ENCODE measurements around the gene CCR8. TPM values are rescaled to one million over a fixed set of nuclear protein-coding genes. Genes with fewer than 3 reads are reported as not detected.

CCR8 gene
- polyA plus RNA-seq, 1 donor from 2014 or later: not detected

DNA sequence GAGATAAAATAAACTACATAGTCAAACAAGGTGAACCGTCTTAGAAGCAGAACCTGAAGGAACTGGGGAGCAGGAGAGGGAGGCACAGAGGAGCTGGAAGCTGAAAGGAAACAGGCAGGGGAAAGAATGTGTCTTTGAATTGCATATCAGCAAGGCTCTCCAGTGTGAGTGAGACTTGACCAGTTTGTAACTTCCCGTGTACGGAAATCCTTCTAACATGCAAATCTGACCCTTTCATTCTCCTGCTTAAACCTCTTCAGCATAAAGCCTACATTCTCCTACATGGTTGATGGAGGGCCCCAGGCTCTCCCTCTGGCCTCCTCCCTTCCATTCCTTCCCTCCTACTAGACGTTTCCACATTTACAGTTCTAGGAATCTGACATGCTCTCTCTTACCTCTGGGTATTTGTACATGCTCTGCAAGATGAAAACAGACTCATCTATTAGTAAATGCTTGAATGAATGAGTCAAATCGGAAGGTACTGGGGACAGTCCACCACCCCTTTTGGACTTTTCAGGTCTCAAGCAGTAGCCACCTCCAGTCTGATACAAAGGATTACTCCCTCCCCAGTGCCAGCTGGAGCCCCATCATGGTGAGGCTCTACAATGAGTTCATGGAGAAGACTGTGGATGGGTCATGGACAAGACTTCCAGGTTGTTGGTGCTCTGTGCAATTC, 47.6 kb downstream of the CCR8 start:
- Histone ChIP-seq H3K9ac (ENCODE audit: low read length) (no peak overlapping the region), H3K9me2 (ENCODE audit: insufficient read depth, low read length) (no peaks in the 10 kb centered on the region), H3K4me3 (ENCODE audit: low read length) (no peak overlapping the region), H3K79me2 (replicated peaks; ENCODE audit: insufficient read depth, low read length) (no peaks in the 10 kb centered on the region), H3K27me3 (ENCODE audit: insufficient read depth, low read depth, low read length) (no peaks in the 10 kb centered on the region), H2AFZ (ENCODE audit: low read depth, low read length) (no peak overlapping the region), H3K4me2 (ENCODE audit: low read length) (no peak overlapping the region), H3F3A (ENCODE audit: insufficient read depth, low read length, poor library complexity, severe bottlenecking) (no peaks in the 10 kb centered on the region), H3K36me3 (ENCODE audit: insufficient read depth, low read length) (no peaks in the 10 kb centered on the region), H3K27ac (ENCODE audit: low read length) (no peak overlapping the region), H4K20me1 (ENCODE audit: insufficient read depth) (no peaks in the 10 kb centered on the region), H3K9me3 (ENCODE audit: low read length) (no peaks in the 10 kb centered on the region)
- TF ChIP-seq EP300 (conservative IDR thresholded peaks at IDR 0.05; ENCODE audit: poor library complexity, severe bottlenecking) (no peak), SMC3 (conservative IDR thresholded peaks at IDR 0.05; ENCODE audit: poor library complexity) (no peak), POLR2AphosphoS5 (IDR thresholded peaks at IDR 0.05) (no peak), RAD21 (conservative IDR thresholded peaks at IDR 0.05) (no peak), MXI1 (conservative IDR thresholded peaks at IDR 0.05; ENCODE audit: poor library complexity, severe bottlenecking) (no peak), TAF1 (IDR thresholded peaks at IDR 0.05; ENCODE audit: low read depth) (no peak), EZH2 (IDR thresholded peaks at IDR 0.05; ENCODE audit: borderline replicate concordance, insufficient read depth, low read length, poor library complexity, severe bottlenecking) (no peak)
- TF ChIP-seq, protein P1, sequence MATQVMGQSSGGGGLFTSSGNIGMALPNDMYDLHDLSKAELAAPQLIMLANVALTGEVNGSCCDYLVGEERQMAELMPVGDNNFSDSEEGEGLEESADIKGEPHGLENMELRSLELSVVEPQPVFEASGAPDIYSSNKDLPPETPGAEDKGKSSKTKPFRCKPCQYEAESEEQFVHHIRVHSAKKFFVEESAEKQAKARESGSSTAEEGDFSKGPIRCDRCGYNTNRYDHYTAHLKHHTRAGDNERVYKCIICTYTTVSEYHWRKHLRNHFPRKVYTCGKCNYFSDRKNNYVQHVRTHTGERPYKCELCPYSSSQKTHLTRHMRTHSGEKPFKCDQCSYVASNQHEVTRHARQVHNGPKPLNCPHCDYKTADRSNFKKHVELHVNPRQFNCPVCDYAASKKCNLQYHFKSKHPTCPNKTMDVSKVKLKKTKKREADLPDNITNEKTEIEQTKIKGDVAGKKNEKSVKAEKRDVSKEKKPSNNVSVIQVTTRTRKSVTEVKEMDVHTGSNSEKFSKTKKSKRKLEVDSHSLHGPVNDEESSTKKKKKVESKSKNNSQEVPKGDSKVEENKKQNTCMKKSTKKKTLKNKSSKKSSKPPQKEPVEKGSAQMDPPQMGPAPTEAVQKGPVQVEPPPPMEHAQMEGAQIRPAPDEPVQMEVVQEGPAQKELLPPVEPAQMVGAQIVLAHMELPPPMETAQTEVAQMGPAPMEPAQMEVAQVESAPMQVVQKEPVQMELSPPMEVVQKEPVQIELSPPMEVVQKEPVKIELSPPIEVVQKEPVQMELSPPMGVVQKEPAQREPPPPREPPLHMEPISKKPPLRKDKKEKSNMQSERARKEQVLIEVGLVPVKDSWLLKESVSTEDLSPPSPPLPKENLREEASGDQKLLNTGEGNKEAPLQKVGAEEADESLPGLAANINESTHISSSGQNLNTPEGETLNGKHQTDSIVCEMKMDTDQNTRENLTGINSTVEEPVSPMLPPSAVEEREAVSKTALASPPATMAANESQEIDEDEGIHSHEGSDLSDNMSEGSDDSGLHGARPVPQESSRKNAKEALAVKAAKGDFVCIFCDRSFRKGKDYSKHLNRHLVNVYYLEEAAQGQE (IDR thresholded peaks at IDR 0.05; ENCODE audit: borderline replicate concordance): no peak
- TF ChIP-seq, protein P2, sequence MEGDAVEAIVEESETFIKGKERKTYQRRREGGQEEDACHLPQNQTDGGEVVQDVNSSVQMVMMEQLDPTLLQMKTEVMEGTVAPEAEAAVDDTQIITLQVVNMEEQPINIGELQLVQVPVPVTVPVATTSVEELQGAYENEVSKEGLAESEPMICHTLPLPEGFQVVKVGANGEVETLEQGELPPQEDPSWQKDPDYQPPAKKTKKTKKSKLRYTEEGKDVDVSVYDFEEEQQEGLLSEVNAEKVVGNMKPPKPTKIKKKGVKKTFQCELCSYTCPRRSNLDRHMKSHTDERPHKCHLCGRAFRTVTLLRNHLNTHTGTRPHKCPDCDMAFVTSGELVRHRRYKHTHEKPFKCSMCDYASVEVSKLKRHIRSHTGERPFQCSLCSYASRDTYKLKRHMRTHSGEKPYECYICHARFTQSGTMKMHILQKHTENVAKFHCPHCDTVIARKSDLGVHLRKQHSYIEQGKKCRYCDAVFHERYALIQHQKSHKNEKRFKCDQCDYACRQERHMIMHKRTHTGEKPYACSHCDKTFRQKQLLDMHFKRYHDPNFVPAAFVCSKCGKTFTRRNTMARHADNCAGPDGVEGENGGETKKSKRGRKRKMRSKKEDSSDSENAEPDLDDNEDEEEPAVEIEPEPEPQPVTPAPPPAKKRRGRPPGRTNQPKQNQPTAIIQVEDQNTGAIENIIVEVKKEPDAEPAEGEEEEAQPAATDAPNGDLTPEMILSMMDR (IDR thresholded peaks at IDR 0.05; ENCODE audit: poor library complexity, severe bottlenecking): no peak

DNA sequence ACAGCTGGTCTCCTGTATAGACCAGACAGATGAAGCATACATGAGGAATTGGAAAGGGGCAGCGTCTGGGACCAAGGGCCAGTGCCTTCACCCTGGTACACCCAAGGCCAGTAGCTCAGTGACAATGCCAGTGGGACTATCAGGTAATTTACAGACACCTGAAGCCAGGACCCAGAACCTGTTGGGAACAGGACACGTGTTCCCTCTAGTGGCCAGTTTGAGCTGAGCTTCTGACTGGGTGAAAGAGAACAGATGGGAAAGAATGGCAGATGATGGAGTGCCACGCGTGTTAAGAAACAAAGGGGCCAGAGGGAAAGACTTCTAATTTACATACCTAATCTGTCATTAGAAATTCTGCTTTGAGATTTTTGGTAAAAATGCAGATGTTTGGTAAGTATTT, 48.6 kb downstream of the CCR8 start:
- Histone ChIP-seq H3K4me3 (ENCODE audit: low read length) (no peak overlapping the region), H3K79me2 (replicated peaks; ENCODE audit: insufficient read depth, low read length) (no peaks in the 10 kb centered on the region), H3F3A (ENCODE audit: insufficient read depth, low read length, poor library complexity, severe bottlenecking) (no peaks in the 10 kb centered on the region), H3K27ac (ENCODE audit: low read length) (no peak overlapping the region), H3K9me2 (ENCODE audit: insufficient read depth, low read length) (no peaks in the 10 kb centered on the region), H3K9me3 (ENCODE audit: low read length) (no peaks in the 10 kb centered on the region), H4K20me1 (ENCODE audit: insufficient read depth) (no peaks in the 10 kb centered on the region), H3K4me2 (ENCODE audit: low read length) (no peak overlapping the region), H3K36me3 (ENCODE audit: insufficient read depth, low read length) (no peaks in the 10 kb centered on the region), H2AFZ (ENCODE audit: low read depth, low read length) (no peak overlapping the region), H3K27me3 (ENCODE audit: insufficient read depth, low read depth, low read length) (no peaks in the 10 kb centered on the region), H3K9ac (ENCODE audit: low read length) (no peak overlapping the region)
- TF ChIP-seq TAF1 (IDR thresholded peaks at IDR 0.05; ENCODE audit: low read depth): no peak
- TF ChIP-seq, protein P2 (IDR thresholded peaks at IDR 0.05; ENCODE audit: poor library complexity, severe bottlenecking): peak; percentile 65
- no peak for TF ChIP-seq EZH2 (IDR thresholded peaks at IDR 0.05; ENCODE audit: borderline replicate concordance, insufficient read depth, low read length, poor library complexity, severe bottlenecking)
- TF ChIP-seq POLR2AphosphoS5 (IDR thresholded peaks at IDR 0.05): no peak
- TF ChIP-seq MXI1 (conservative IDR thresholded peaks at IDR 0.05; ENCODE audit: poor library complexity, severe bottlenecking): no peak
- TF ChIP-seq RAD21 (conservative IDR thresholded peaks at IDR 0.05): peak; percentile 66
- TF ChIP-seq EP300 (conservative IDR thresholded peaks at IDR 0.05; ENCODE audit: poor library complexity, severe bottlenecking): no peak
- TF ChIP-seq, protein P1 (IDR thresholded peaks at IDR 0.05; ENCODE audit: borderline replicate concordance): no peak
- TF ChIP-seq SMC3 (conservative IDR thresholded peaks at IDR 0.05; ENCODE audit: poor library complexity): peak; percentile 58

Data from neural cell (in vitro differentiated cells).